Endometrium (tissue), 2 donors: Measurements from ENCODE around the gene SPRR2B.
"Not testable (repeated sequence)": the region's sequence is repeated elsewhere in the genome, so short reads cannot be mapped to it uniquely, and the experiment has no call there.

Experiments used
- FAIRE-seq: peaks from 2 replicates; lab custom pipeline; 2012; peaks lifted over from hg19 to GRCh38; lab: Jason Lieb, UNC
- donor health status: control.
- donor health status: control.

SPRR2B gene

GRCh38 chr1:153032677-153033308, 38.6 kb downstream of the SPRR2B start:
- no peak for FAIRE-seq

DNA sequence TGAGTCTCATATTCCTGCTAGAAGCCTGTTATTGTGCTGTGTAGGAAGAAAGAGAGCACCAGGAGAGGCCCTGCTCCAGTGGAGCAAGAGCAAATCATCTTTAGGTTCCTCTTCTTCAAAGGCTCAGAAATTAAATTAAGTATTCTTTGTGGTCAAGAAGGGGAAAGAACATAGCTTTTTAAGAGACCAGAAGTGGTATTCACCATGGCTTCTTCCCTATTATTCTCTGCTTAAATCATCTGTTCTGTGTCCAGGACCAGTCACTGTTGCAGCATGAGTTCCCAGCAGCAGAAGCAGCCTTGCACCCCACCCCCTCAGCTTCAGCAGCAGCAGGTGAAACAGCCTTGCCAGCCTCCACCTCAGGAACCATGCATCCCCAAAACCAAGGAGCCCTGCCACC, 39.3 kb downstream of the SPRR2B start:
- FAIRE-seq, result no peak

DNA sequence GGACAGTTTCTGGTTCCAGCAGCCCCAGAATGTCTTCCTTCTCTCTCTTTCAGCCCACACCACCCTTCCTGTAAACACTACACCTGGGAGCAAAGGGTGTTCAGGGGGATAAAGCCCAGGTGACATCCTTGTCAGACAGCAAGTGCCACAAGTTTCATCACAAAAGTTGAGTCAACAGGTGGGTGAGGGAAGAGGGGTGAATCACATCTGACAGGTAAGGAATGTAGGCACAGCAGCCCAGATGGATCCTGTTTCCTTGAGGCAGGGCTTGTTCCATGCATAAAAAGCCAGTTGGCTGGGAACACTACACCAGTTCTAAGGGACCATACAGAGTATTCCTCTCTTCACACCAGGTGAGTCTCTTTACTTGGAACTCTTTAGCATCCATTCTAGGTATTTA, 40.5 kb downstream of the SPRR2B start, which contains the start of gene SPRR1B:
Gene SPRR1B (plus strand): TSS at position 309 of the 400 bp plus-strand sequence. CDS start 1,143 bp downstream, outside the sequence.
- FAIRE-seq, result no peak

- FAIRE-seq, result no peak
Observed at GRCh38 chr1:153028766-153029165, 42.6 kb downstream of the SPRR2B start.

GRCh38 chr1:153025797-153026196, 45.6 kb downstream of the SPRR2B start:
- FAIRE-seq, result no peak

DNA sequence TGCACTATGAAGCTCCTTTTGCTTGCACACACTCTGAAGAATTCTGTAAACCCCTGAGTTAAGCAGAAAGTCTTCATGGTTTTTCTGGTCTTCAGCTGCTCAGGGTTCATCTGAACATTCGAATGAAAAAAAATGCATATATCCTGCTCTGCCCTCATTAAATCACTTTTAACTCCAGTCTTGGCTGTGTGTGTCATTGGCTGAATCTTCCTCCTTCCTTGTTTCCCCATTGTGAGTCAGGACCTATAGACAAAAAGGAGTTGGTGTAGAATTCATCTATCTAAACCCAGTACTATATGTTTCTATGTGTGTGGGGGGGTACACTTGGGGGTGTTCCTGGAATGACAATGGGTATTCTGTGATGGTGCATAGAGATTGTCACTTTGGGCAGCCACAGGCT, 47.0 kb downstream of the SPRR2B start:
- no peak for FAIRE-seq

DNA sequence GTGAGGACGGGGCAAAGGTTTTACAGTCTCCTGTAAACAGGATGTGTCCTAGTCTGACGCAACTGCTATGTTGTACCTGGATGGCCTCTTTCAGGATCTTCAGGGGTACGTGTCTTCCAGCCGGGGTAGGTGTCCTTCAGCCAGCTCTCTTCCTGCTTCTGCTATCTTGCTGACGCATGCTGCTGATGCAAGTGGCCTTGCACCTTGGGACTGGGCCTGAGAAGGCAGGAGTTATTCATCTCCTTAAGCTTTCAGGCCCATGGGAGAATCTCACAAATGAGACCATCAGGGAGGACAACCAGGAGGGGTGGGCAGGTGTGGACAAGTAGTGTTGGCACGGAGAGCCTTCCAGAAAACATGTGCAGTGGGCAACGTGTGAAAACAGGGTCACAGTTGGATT, 48.3 kb downstream of the SPRR2B start:
- no peak for FAIRE-seq

DNA sequence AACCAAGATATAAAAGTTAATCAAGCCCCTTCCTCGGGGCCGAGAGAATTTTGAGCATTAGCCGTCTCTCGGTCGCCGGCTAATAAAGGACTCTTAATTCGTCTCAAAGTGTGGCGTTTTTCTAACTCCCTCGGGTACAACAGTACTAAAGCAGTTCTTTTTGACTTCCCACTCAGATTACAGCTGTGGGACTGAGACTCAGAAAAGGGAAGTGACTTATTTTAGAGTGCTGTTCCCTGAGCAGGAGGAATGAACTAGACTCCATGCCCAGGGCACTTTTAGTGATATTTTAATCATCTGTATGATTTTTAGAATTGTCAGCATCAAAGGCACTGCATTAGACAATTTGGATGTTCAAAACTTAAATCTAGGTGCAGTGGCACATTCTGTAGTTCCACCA, 49.1 kb downstream of the SPRR2B start:
- not testable (repeated sequence) for FAIRE-seq

GRCh38 chr1:153021829-153022228, 49.6 kb downstream of the SPRR2B start:
- not testable (repeated sequence) for FAIRE-seq
